WTC11 (cell line): Measurements from ENCODE around the gene ZDHHC16. TPM values are rescaled to one million over a fixed set of nuclear protein-coding genes. Genes with fewer than 3 reads are reported as not detected.

Experiments
- EMX1 ChIP-seq: fragments of 250-450 bp; sonication (Bioruptor Pico); IDR thresholded peaks from 2 replicates; pipeline ENCODE4 v1.8.0; 2021; ENCODE audit warnings: mild to moderate bottlenecking
- ERG ChIP-seq: fragments of 250-450 bp; sonication (Bioruptor Pico); IDR thresholded peaks from 2 replicates; pipeline ENCODE4 v1.8.0; 2021; ENCODE audit warnings: mild to moderate bottlenecking
- GTF2I ChIP-seq: fragments of 250-450 bp; sonication (Bioruptor Pico); conservative IDR thresholded peaks from 2 replicates; pipeline ENCODE4 v1.4.0; 2021; ENCODE audit warnings: mild to moderate bottlenecking
- JUN ChIP-seq: sonication (generic); formaldehyde crosslinking; IDR thresholded peaks from 2 replicates; pipeline ENCODE4 v1.8.0; 2023; ENCODE audit warnings: mild to moderate bottlenecking, missing genetic modification reagents
- KAT7 ChIP-seq: sonication (generic); formaldehyde crosslinking; IDR thresholded peaks from 2 replicates; pipeline ENCODE4 v1.8.1; 2023; ENCODE audit warnings: missing genetic modification reagents, mild to moderate bottlenecking, borderline replicate concordance
- NR1H2 ChIP-seq: sonication (generic); formaldehyde crosslinking; IDR thresholded peaks from 2 replicates; pipeline ENCODE4 v1.9.0; 2021; ENCODE audit warnings: mild to moderate bottlenecking, moderate library complexity, missing genetic modification reagents
- NR2C2 ChIP-seq: sonication (generic); formaldehyde crosslinking; IDR thresholded peaks from 2 replicates; pipeline ENCODE4 v1.8.0; 2022; ENCODE audit warnings: mild to moderate bottlenecking, missing genetic modification reagents
- OVOL2 ChIP-seq: fragments of 250-450 bp; sonication (Bioruptor Pico); IDR thresholded peaks from 2 replicates; pipeline ENCODE4 v1.9.0; 2021; ENCODE audit warnings: mild to moderate bottlenecking, borderline replicate concordance
- RELA ChIP-seq: sonication (generic); formaldehyde crosslinking; IDR thresholded peaks from 2 replicates; pipeline ENCODE4 v1.8.1; 2022; ENCODE audit warnings: missing genetic modification reagents, mild to moderate bottlenecking, borderline replicate concordance
- SMAD3 ChIP-seq: sonication (generic); formaldehyde crosslinking; IDR thresholded peaks from 2 replicates; pipeline ENCODE4 v1.8.0; 2022; ENCODE audit warnings: missing genetic modification reagents, mild to moderate bottlenecking, borderline replicate concordance
- SOX15 ChIP-seq: fragments of 250-450 bp; sonication (Bioruptor Pico); IDR thresholded peaks from 2 replicates; pipeline ENCODE4 v1.9.0; 2021; ENCODE audit warnings: mild to moderate bottlenecking
- SP1 ChIP-seq: sonication (generic); formaldehyde crosslinking; conservative IDR thresholded peaks from 2 replicates; pipeline ENCODE4 v1.8.1; 2022; ENCODE audit warnings: missing genetic modification reagents
- TCF7 ChIP-seq: sonication (generic); formaldehyde crosslinking; IDR thresholded peaks from 2 replicates; pipeline ENCODE4 v1.8.0; 2022; ENCODE audit warnings: mild to moderate bottlenecking, low read depth, missing genetic modification reagents, moderate library complexity
- TEAD1 ChIP-seq: sonication (generic); formaldehyde crosslinking; IDR thresholded peaks from 2 replicates; pipeline ENCODE4 v1.8.0; 2022; ENCODE audit warnings: mild to moderate bottlenecking, missing genetic modification reagents
- TP53 ChIP-seq: sonication (generic); formaldehyde crosslinking; IDR thresholded peaks from 2 replicates; pipeline ENCODE4 v1.8.1; 2023; ENCODE audit warnings: mild to moderate bottlenecking, missing genetic modification reagents
- ZNF121 ChIP-seq: sonication (generic); formaldehyde crosslinking; IDR thresholded peaks from 2 replicates; pipeline ENCODE4 v1.8.0; 2023; ENCODE audit warnings: missing genetic modification reagents
- ZNF138 ChIP-seq: sonication (generic); formaldehyde crosslinking; conservative IDR thresholded peaks from 2 replicates; pipeline ENCODE4 v1.8.1; 2022; ENCODE audit warnings: mild to moderate bottlenecking, moderate library complexity, missing genetic modification reagents
- ZNF232 ChIP-seq: sonication (generic); formaldehyde crosslinking; IDR thresholded peaks from 2 replicates; pipeline ENCODE4 v1.8.0; 2022; ENCODE audit warnings: mild to moderate bottlenecking, missing genetic modification reagents
- ZNF263 ChIP-seq: sonication (generic); formaldehyde crosslinking; IDR thresholded peaks from 2 replicates; pipeline ENCODE4 v1.8.1; 2022; ENCODE audit warnings: low read depth, mild to moderate bottlenecking, moderate library complexity, missing genetic modification reagents
- ZNF423 ChIP-seq: fragments of 250-450 bp; sonication (Bioruptor Pico); IDR thresholded peaks from 2 replicates; pipeline ENCODE4 v2.1.2; 2022; ENCODE audit warnings: mild to moderate bottlenecking, moderate library complexity
- ZNF671 ChIP-seq: fragments of 250-450 bp; sonication (Bioruptor Pico); IDR thresholded peaks from 2 replicates; pipeline ENCODE4 v1.8.0; 2021; ENCODE audit warnings: mild to moderate bottlenecking
- total RNA-seq: library from RNA; stranded (reverse); gene quantifications from 3 replicates; pipeline ENCODE4 v1.2.3, GENCODE V29; 2021
- TF ChIP-seq, protein P1 (sequence below): fragments of 200-600 bp; IDR thresholded peaks from 2 replicates; pipeline ENCODE4 v1.8.0; 2022; ENCODE audit warnings: antibody characterized with exemption
- TF ChIP-seq, protein P2 (sequence below): fragments of 250-450 bp; sonication (Bioruptor Pico); IDR thresholded peaks from 2 replicates; pipeline ENCODE4 v1.9.0; 2021; ENCODE audit warnings: mild to moderate bottlenecking
- TF ChIP-seq, protein P3 (sequence below): fragments of 250-450 bp; sonication (Bioruptor Pico); IDR thresholded peaks from 2 replicates; pipeline ENCODE4 v2.1.2; 2022; ENCODE audit warnings: mild to moderate bottlenecking, moderate library complexity
- TF ChIP-seq, protein P4 (sequence below): sonication (generic); formaldehyde crosslinking; IDR thresholded peaks from 2 replicates; pipeline ENCODE4 v1.8.1; 2023; ENCODE audit warnings: mild to moderate bottlenecking, missing genetic modification reagents, moderate library complexity
- TF ChIP-seq, protein P5 (sequence below): fragments of 250-450 bp; sonication (Bioruptor Pico); IDR thresholded peaks from 2 replicates; pipeline ENCODE4 v1.9.0; 2021; ENCODE audit warnings: mild to moderate bottlenecking
- TF ChIP-seq, protein P6 (sequence below): sonication (generic); formaldehyde crosslinking; IDR thresholded peaks from 2 replicates; pipeline ENCODE4 v1.8.1; 2022; ENCODE audit warnings: low read depth, mild to moderate bottlenecking, moderate library complexity, missing genetic modification reagents, borderline replicate concordance
- TF ChIP-seq, protein P7 (sequence below): sonication (generic); formaldehyde crosslinking; IDR thresholded peaks from 2 replicates; pipeline ENCODE4 v1.8.0; 2022; ENCODE audit warnings: mild to moderate bottlenecking, missing genetic modification reagents

The ZDHHC16 gene
- total RNA-seq, 1 experiment from 2014 or later: 44.4 TPM

- TF ChIP-seq, protein P1, sequence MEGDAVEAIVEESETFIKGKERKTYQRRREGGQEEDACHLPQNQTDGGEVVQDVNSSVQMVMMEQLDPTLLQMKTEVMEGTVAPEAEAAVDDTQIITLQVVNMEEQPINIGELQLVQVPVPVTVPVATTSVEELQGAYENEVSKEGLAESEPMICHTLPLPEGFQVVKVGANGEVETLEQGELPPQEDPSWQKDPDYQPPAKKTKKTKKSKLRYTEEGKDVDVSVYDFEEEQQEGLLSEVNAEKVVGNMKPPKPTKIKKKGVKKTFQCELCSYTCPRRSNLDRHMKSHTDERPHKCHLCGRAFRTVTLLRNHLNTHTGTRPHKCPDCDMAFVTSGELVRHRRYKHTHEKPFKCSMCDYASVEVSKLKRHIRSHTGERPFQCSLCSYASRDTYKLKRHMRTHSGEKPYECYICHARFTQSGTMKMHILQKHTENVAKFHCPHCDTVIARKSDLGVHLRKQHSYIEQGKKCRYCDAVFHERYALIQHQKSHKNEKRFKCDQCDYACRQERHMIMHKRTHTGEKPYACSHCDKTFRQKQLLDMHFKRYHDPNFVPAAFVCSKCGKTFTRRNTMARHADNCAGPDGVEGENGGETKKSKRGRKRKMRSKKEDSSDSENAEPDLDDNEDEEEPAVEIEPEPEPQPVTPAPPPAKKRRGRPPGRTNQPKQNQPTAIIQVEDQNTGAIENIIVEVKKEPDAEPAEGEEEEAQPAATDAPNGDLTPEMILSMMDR: no peak
- no peak for TF ChIP-seq ERG (CRISPR knock-in tag)
- TF ChIP-seq RELA (CRISPR knock-in tag): no peak
- TF ChIP-seq, protein P2, sequence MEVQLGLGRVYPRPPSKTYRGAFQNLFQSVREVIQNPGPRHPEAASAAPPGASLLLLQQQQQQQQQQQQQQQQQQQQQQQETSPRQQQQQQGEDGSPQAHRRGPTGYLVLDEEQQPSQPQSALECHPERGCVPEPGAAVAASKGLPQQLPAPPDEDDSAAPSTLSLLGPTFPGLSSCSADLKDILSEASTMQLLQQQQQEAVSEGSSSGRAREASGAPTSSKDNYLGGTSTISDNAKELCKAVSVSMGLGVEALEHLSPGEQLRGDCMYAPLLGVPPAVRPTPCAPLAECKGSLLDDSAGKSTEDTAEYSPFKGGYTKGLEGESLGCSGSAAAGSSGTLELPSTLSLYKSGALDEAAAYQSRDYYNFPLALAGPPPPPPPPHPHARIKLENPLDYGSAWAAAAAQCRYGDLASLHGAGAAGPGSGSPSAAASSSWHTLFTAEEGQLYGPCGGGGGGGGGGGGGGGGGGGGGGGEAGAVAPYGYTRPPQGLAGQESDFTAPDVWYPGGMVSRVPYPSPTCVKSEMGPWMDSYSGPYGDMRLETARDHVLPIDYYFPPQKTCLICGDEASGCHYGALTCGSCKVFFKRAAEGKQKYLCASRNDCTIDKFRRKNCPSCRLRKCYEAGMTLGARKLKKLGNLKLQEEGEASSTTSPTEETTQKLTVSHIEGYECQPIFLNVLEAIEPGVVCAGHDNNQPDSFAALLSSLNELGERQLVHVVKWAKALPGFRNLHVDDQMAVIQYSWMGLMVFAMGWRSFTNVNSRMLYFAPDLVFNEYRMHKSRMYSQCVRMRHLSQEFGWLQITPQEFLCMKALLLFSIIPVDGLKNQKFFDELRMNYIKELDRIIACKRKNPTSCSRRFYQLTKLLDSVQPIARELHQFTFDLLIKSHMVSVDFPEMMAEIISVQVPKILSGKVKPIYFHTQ (CRISPR knock-in tag): no peak
- TF ChIP-seq, protein P3, sequence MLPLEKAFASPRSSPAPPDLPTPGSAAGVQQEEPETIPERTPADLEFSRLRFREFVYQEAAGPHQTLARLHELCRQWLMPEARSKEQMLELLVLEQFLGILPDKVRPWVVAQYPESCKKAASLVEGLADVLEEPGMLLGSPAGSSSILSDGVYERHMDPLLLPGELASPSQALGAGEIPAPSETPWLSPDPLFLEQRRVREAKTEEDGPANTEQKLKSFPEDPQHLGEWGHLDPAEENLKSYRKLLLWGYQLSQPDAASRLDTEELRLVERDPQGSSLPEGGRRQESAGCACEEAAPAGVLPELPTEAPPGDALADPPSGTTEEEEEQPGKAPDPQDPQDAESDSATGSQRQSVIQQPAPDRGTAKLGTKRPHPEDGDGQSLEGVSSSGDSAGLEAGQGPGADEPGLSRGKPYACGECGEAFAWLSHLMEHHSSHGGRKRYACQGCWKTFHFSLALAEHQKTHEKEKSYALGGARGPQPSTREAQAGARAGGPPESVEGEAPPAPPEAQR (CRISPR knock-in tag): no peak
- no peak for TF ChIP-seq TCF7 (CRISPR knock-in tag)
- no peak for TF ChIP-seq ZNF121 (CRISPR knock-in tag)
- 0 out of 2 replicates have a peak, but pooled peaks have one; percentile 42 for TF ChIP-seq KAT7
- no peak for TF ChIP-seq ZNF232 (CRISPR knock-in tag)
- peak; percentile 73 for TF ChIP-seq JUN (CRISPR knock-in tag)
- TF ChIP-seq ZNF263 (CRISPR knock-in tag): no peak
- TF ChIP-seq, protein P4, sequence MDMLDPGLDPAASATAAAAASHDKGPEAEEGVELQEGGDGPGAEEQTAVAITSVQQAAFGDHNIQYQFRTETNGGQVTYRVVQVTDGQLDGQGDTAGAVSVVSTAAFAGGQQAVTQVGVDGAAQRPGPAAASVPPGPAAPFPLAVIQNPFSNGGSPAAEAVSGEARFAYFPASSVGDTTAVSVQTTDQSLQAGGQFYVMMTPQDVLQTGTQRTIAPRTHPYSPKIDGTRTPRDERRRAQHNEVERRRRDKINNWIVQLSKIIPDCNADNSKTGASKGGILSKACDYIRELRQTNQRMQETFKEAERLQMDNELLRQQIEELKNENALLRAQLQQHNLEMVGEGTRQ: peak; percentile 97
- TF ChIP-seq NR1H2 (CRISPR knock-in tag): no peak
- TF ChIP-seq EMX1 (CRISPR knock-in tag): no peak
- TF ChIP-seq, protein P5, sequence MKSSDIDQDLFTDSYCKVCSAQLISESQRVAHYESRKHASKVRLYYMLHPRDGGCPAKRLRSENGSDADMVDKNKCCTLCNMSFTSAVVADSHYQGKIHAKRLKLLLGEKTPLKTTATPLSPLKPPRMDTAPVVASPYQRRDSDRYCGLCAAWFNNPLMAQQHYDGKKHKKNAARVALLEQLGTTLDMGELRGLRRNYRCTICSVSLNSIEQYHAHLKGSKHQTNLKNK: no peak
- TF ChIP-seq NR2C2: no peak
- TF ChIP-seq GTF2I: no peak
- TF ChIP-seq, protein P6, sequence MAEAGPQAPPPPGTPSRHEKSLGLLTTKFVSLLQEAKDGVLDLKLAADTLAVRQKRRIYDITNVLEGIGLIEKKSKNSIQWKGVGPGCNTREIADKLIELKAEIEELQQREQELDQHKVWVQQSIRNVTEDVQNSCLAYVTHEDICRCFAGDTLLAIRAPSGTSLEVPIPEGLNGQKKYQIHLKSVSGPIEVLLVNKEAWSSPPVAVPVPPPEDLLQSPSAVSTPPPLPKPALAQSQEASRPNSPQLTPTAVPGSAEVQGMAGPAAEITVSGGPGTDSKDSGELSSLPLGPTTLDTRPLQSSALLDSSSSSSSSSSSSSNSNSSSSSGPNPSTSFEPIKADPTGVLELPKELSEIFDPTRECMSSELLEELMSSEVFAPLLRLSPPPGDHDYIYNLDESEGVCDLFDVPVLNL (CRISPR knock-in tag): no peak
- no peak for TF ChIP-seq OVOL2
- peak; percentile 80; the same call in 1 of the 2 replicates for TF ChIP-seq ZNF138 (CRISPR knock-in tag)
- no peak for TF ChIP-seq ZNF671 (CRISPR knock-in tag)
- TF ChIP-seq SMAD3 (CRISPR knock-in tag): 0 out of 2 replicates have a peak, but pooled peaks have one; percentile 33
- peak; percentile 93 for TF ChIP-seq TP53 (CRISPR knock-in tag)
- TF ChIP-seq ZNF423 (CRISPR knock-in tag): peak; percentile 44
- TF ChIP-seq TEAD1: peak; percentile 84; the same call in 1 of the 2 replicates
- TF ChIP-seq SOX15 (CRISPR knock-in tag): no peak
- TF ChIP-seq, protein P7, sequence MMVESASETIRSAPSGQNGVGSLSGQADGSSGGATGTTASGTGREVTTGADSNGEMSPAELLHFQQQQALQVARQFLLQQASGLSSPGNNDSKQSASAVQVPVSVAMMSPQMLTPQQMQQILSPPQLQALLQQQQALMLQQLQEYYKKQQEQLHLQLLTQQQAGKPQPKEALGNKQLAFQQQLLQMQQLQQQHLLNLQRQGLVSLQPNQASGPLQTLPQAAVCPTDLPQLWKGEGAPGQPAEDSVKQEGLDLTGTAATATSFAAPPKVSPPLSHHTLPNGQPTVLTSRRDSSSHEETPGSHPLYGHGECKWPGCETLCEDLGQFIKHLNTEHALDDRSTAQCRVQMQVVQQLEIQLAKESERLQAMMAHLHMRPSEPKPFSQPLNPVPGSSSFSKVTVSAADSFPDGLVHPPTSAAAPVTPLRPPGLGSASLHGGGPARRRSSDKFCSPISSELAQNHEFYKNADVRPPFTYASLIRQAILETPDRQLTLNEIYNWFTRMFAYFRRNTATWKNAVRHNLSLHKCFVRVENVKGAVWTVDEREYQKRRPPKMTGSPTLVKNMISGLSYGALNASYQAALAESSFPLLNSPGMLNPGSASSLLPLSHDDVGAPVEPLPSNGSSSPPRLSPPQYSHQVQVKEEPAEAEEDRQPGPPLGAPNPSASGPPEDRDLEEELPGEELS: no peak
- peak; percentile 79 for TF ChIP-seq SP1 (CRISPR knock-in tag)
Measured at GRCh38 chr10:97498076-97498840, 52.3 kb downstream of the ZDHHC16 start, which contains the start of gene MMS19 (continued).
